Smooth muscle cell (in vitro differentiated cells): ENCODE results near the gene SSU72. TPM values are rescaled to one million over a fixed set of nuclear protein-coding genes. Genes with fewer than 3 reads are reported as not detected.

Source experiments
- DNase-seq: peaks from one replicate; lab custom pipeline; 2025; ENCODE audit not compliant: unreplicated experiment; lab: John Stamatoyannopoulos, UW
- H2AFZ ChIP-seq: fragments of 200-600 bp; sonication (generic); 2 replicates; pipeline ENCODE4 v1.6.0; 2016; ENCODE audit warnings: antibody characterized with exemption, low read depth, mild to moderate bottlenecking
- H3F3A ChIP-seq: fragments of 200-600 bp; sonication (generic); 2 replicates; pipeline ENCODE4 v1.6.0; 2017; ENCODE audit warnings: antibody characterized with exemption, low read depth
- H3K27ac ChIP-seq: fragments of 200-600 bp; sonication (generic); 2 replicates; pipeline ENCODE4 v1.5.1; 2016; ENCODE audit warnings: low read depth, mild to moderate bottlenecking
- H3K27me3 ChIP-seq: fragments of 200-600 bp; sonication (generic); 2 replicates; pipeline ENCODE4 v1.6.1; 2016; ENCODE audit warnings: low read depth, mild to moderate bottlenecking
- H3K36me3 ChIP-seq: fragments of 200-600 bp; sonication (generic); 2 replicates; pipeline ENCODE4 v1.5.1; 2016; ENCODE audit warnings: low read depth
- H3K4me1 ChIP-seq: fragments of 200-600 bp; sonication (generic); 2 replicates; pipeline ENCODE4 v1.5.1; 2016; ENCODE audit warnings: low read depth
- H3K4me2 ChIP-seq: fragments of 200-600 bp; sonication (generic); 2 replicates; pipeline ENCODE4 v1.6.0; 2016; ENCODE audit warnings: mild to moderate bottlenecking
- H3K4me3 ChIP-seq: fragments of 200-600 bp; sonication (generic); 2 replicates; pipeline ENCODE4 v1.5.1; 2016; ENCODE audit warnings: mild to moderate bottlenecking
- H3K79me2 ChIP-seq: fragments of 200-600 bp; sonication (generic); 2 replicates; pipeline ENCODE4 v1.6.0; 2016; ENCODE audit warnings: low read depth, mild to moderate bottlenecking
- H3K9ac ChIP-seq: fragments of 200-600 bp; sonication (generic); 2 replicates; pipeline ENCODE4 v1.6.0; 2016; ENCODE audit warnings: low read depth
- H3K9me3 ChIP-seq: fragments of 200-600 bp; sonication (generic); replicated peaks from 2 replicates; pipeline ENCODE4 v1.5.1; 2016; ENCODE audit warnings: low read depth
- H4K20me1 ChIP-seq: fragments of 200-600 bp; sonication (generic); 2 replicates; pipeline ENCODE4 v1.6.0; 2016; ENCODE audit warnings: low read depth
- WGBS: methylation state at CpG from one replicate; pipeline ENCODE4 v1.1.7; 2016; ENCODE audit warnings: low lambda C conversion rate; 5-methylcytosine and 5-hydroxymethylcytosine counted together
- polyA plus RNA-seq: library from polyadenylated mRNA; unstranded; fragments of >200 nt; fragmentation: Nextera tagmentation; extraction: Ambion mirVana; gene quantifications from 2 replicates; pipeline ENCODE4 v1.2.1, GENCODE V29; 2016
- total RNA-seq: library from RNA; depleted of rRNA; stranded (reverse); fragments of >200 nt; gene quantifications from 2 replicates; pipeline ENCODE4 v1.2.3, GENCODE V29; 2014
- TF ChIP-seq, protein P1 (sequence below): fragments of 200-600 bp; sonication (generic); IDR thresholded peaks from 2 replicates; pipeline ENCODE4 v1.5.1; 2017; ENCODE audit warnings: borderline replicate concordance, mild to moderate bottlenecking, antibody characterized with exemption; ENCODE audit not compliant: insufficient read depth, poor library complexity, severe bottlenecking

SSU72 gene
- total and polyA plus RNA-seq, 2 experiments from 2014 or later, result 116 to 223 TPM

DNA sequence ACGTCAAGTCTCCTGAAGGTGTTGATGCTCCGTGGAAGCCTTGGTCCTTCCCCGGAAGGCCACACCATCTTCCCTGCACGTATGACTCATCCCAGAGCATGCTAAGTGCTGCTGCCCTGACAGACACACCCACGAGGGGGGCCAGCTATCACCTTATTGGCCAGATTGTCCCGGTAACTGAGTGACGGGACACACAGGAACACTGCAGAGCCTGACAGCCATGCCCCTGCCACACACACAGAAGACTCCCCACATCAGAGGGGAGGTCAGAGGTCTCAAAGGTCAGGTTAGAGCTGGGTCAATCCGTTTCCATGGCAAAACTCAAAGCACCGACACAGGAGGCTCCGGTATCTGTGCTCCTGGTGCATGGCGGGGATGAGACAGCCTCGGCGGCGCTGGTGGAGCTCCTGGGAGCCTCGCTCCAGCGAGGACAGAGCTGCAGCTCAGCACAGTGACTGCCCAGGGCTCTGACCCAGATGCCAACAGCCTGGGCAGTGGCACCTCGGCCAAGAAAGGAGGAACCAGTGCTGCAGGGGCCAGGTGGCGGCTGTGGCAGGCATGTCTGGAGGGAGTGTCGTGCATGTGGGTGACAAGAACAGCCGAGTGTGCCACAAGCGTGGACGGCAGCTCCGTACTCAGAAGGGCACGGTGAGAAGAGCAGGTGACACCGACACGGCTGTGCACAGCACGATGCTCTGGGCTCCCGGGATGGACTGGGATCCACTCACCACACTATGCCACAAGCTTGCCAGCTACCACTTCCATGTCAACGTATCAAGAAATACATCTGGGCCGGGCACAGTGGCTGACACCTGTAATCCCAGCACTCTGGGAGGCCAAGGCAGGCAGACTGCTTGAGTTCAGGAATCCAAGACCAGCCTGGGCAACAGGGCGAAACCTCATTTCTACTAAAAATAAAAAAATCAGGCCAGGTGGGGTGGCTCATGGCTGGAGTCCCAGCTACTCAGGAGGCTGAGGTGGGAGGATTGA is 19.4 kb downstream of the SSU72 start:
- 81% methylated on average over 31 of the region's 31 CpGs for WGBS
- no peaks in the 10 kb centered on the region for H3K36me3 ChIP-seq
- TF ChIP-seq, protein P1, sequence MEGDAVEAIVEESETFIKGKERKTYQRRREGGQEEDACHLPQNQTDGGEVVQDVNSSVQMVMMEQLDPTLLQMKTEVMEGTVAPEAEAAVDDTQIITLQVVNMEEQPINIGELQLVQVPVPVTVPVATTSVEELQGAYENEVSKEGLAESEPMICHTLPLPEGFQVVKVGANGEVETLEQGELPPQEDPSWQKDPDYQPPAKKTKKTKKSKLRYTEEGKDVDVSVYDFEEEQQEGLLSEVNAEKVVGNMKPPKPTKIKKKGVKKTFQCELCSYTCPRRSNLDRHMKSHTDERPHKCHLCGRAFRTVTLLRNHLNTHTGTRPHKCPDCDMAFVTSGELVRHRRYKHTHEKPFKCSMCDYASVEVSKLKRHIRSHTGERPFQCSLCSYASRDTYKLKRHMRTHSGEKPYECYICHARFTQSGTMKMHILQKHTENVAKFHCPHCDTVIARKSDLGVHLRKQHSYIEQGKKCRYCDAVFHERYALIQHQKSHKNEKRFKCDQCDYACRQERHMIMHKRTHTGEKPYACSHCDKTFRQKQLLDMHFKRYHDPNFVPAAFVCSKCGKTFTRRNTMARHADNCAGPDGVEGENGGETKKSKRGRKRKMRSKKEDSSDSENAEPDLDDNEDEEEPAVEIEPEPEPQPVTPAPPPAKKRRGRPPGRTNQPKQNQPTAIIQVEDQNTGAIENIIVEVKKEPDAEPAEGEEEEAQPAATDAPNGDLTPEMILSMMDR, result no peak
- H3K4me2 ChIP-seq, result no peak overlapping the region
- no peak overlapping the region for H3K4me3 ChIP-seq
- H3K27ac ChIP-seq, result peak overlapping the region; percentile 28
- no peak overlapping the region for H2AFZ ChIP-seq
- no peaks in the 10 kb centered on the region for H3K9me3 ChIP-seq
- DNase-seq, result no peak
- no peak overlapping the region for H3K9ac ChIP-seq
- H3K27me3 ChIP-seq, result no peaks in the 10 kb centered on the region
- peaks cover 5% of the 10 kb centered on the region for H3F3A ChIP-seq
- H3K79me2 ChIP-seq, result peaks cover 38% of the 10 kb centered on the region
- H4K20me1 ChIP-seq, result peaks cover 97% of the 10 kb centered on the region
- H3K4me1 ChIP-seq, result no peaks in the 10 kb centered on the region

DNA sequence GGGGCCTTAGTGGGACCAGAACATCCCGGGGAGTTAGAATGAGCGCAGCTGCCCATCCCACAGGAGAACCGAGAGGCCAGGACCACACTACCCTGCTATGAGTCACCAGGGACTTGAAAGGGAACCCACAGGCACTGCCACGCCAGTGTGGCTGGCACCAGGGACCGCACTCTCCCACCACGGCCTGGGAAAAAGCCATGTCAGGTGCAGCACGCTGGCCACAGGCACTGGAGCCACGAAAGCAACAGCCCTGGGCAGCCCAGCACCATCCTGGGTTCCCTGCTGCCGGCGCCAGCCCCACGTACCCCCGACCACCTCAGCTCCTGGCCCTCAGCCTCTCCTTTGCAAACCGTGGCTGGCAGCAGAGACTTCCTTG is 20.1 kb downstream of the SSU72 start:
- Histone ChIP-seq H2AFZ (no peak overlapping the region), H3K27ac (peak overlapping the region; percentile 28), H3K9ac (no peak overlapping the region), H3K4me3 (no peak overlapping the region), H3K4me2 (no peak overlapping the region), H3K27me3 (no peaks in the 10 kb centered on the region), H3K36me3 (no peaks in the 10 kb centered on the region), H3K9me3 (no peaks in the 10 kb centered on the region), H3K4me1 (no peaks in the 10 kb centered on the region), H3K79me2 (peaks cover 36% of the 10 kb centered on the region), H4K20me1 (peaks cover 92% of the 10 kb centered on the region), H3F3A (peaks cover 5% of the 10 kb centered on the region)
- WGBS, result 93% methylated on average over 13 of the region's 13 CpGs
- TF ChIP-seq, protein P1, result no peak
- DNase-seq, result no peak

DNA sequence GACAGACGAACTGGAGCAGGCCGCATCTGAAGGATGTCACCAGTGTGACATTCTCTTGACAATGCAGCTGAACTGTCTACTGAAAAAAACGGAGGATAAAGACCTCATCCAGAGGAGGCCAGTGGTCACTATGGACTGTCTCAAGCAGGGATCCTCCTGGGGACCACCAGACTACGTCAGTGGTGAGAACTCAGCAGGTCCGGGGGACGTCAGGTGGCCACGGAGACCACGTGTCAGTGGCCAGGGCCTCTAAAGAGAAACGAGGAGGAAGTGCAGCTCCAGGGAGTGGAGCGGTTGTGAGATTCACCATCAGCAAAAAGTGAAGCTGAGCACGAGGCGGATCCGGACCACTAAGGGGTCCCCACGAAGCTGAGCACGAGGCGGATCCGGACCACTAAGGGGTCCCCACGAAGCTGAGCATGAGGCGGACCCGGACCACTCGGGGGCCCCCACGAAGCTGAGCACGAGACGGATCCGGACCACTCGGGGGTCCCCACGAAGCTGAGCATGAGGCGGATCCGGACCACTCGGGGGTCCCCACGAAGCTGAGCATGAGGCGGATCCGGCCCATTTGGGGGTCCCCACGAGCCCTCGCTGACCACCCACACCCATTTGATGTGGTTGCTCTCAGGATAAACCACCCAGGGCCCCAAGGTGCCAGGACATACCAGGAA is 20.7 kb downstream of the SSU72 start:
- no peaks in the 10 kb centered on the region for H3K36me3 ChIP-seq
- peaks cover 5% of the 10 kb centered on the region for H3F3A ChIP-seq
- H3K9ac ChIP-seq, result no peak overlapping the region
- no peaks in the 10 kb centered on the region for H3K9me3 ChIP-seq
- TF ChIP-seq, protein P1, result no peak
- H2AFZ ChIP-seq, result no peak overlapping the region
- H3K79me2 ChIP-seq, result peaks cover 36% of the 10 kb centered on the region
- no peak for DNase-seq
- no peak overlapping the region for H3K4me3 ChIP-seq
- peaks cover 86% of the 10 kb centered on the region for H4K20me1 ChIP-seq
- WGBS, result 96% methylated on average over 35 of the region's 35 CpGs
- no peak overlapping the region for H3K4me2 ChIP-seq
- H3K27ac ChIP-seq, result no peak overlapping the region
- H3K27me3 ChIP-seq, result no peaks in the 10 kb centered on the region
- no peaks in the 10 kb centered on the region for H3K4me1 ChIP-seq
